OCI-M2 (cell line): ENCODE measurements around the gene BACH2.
"Not testable (repeated sequence)": the region's sequence is repeated elsewhere in the genome, so short reads cannot be mapped to it uniquely, and the experiment has no call there.

Experiments
- DNase-seq: peaks from one replicate; lab custom pipeline; 2025; ENCODE audit not compliant: unreplicated experiment; lab: John Stamatoyannopoulos, UW

Gene BACH2

GRCh38 chr6:89975991-89976693 lies 320.5 kb downstream of the BACH2 start:
- no peak for DNase-seq

DNA sequence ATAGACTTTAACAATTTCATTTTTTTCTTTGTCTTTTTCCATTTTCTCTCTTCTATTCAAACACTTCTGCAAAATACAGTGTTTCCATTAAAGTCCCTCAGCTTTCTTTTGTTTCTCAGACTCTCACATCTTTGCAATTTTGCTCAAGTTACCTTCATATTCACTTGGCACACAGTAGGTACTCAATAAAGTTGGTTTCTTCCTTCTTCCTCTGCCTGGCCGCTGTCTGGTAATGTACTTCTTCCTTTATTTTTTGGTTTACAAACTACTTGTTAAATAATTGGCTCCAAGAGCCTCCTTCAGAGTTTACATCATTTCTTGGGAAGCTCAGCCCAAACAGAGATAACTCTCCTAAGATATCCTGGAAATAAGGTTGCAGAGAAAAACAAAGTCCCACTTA lies 321.3 kb downstream of the BACH2 start:
- no peak for DNase-seq

GRCh38 chr6:89974834-89975233 lies 321.8 kb downstream of the BACH2 start:
- no peak for DNase-seq

- no peak for DNase-seq
Observed at GRCh38 chr6:89972025-89972381, 324.6 kb downstream of the BACH2 start.

DNA sequence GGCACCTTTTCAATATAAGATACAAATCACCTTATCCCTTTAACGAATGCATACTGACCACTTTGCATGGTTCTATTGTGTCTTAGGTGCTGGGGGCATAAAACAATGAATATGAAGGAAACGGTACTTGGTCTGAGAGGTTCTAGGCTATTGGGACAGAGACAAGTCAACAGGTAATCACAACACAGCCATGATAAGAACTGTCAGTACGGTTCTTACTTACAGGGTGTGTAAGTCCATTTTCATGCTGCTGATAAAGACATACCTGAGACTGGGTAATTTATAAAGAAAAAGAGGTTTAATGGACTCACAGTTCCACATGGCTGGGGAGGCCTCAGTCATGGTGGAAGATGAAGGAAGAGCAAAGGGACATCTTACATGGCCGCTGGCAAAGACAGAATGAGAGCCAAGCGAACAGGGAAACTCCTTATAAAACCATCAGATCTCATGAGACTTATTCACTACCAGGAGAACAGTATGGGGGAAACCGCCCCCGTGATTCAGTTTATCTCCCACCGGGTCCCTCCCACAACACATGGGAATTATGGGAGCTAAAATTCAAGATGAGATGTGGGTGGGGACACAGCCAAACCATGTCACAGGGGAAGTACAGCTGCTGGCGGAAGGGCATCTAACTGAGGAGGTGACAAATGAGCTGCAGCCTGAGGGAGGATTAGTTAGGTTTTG lies 325.2 kb downstream of the BACH2 start:
- not testable (repeated sequence) for DNase-seq

DNA sequence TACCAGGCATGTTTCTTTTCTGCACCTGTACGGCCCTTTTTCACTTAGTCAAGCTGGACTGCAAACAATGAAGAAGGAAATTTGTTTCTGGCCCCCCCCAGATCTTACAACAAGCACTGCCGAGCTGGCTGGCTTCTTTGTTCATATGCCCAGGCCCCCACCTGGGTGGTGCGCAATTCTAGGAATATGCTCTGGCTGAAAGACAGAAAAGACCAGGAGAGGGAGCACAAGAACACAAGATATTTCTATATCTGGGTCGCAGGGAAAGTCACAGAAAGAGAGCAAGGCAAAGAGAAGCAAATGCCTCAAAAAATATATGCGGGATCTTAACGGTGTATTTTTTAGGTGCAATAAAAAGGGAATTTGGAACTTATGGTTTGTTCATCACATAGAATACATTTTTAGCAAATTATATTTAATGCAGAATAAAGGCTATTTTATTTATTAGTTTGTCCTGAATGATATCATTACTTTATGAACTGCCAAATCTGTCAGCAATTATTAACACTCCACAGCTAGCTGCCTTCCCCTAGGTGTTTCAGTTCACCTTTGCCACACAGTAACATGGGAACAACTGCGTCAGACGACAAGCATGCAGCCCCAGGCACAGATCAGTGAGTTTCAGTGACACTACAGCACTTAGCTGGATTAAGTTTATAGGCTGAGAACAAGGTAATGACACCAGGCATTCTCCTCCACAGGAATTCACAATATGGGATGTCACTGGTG lies 325.9 kb downstream of the BACH2 start:
- no peak for DNase-seq

DNA sequence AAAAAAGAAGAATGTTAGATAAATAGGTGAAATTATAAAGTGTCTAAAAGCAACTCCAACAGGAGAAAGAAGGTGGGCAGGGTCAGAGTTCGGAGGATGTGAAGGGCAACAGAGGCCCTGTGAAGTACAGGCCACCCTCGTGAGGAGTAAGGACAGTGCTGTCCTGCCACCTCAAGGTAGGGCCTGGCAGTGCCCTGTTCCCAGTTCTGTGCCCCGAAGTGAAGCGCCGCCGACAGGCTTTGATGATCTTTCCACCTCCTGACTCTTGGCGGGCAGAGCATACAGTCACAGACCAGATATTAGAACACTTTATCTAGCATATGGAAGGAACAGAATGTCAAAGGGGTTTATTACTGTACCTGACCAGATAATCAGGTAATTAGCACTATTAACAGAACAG lies 326.6 kb downstream of the BACH2 start:
- DNase-seq: no peak

- no peak for DNase-seq
Observed at GRCh38 chr6:89966913-89967312, 329.7 kb downstream of the BACH2 start.

DNA sequence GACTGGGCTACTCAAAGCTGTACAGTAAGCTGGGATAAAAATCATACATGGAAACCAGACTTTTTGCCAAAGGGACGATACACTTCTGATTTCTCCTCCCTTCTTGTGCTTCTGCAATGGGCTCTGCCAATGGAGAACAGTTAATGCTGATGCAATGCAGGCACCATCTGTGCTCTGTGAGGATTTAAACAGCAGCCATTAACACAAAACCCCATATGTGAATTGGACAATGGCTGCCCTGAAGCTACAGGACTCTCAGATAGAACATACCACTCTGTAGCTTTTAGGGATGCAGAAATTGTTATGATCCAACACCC lies 330.5 kb downstream of the BACH2 start:
- DNase-seq: no peak

- DNase-seq: no peak
Observed at GRCh38 chr6:89965441-89966227, 331.0 kb downstream of the BACH2 start.

DNA sequence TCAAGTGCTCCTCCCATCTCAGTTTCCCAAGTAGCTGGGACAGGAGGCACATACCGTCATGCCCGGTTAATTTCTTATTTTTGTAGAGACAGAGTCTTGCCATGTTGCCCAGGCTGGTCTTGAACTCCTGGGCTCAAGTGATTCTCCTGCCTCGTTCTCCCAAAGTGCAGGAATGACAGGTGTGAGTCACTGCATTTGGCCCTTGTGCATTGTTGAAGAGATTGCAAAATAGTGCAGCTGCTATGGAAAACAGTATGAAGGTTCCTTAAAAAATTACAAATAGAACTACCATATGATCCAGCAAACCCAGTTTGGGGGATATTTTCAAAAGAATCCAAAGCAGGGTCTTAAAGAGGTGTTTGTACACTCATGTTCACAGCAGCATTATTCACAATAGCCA lies 333.3 kb downstream of the BACH2 start:
- no peak for DNase-seq

- no peak for DNase-seq
Observed at GRCh38 chr6:89961481-89961880, 335.2 kb downstream of the BACH2 start.

DNA sequence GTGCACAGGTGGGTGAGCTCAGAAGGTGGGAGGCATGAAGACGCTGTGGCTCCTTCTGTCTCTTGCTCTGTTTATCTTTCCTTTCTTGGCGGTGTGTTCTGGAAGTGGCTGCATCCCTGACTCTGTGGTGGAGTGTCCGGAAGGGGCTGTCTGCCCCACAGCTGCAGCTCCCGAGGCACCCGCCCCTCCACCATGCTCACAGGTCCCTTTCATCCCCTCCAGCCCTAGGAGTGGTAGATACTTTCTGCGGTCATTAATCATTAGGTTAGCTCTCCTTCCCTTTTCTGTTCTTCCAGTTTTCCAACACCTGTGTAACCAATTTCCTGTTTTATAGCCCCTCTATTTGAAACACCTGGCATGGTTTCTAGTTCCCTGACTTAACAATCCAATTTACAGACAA lies 336.8 kb downstream of the BACH2 start:
- DNase-seq: no peak

DNA sequence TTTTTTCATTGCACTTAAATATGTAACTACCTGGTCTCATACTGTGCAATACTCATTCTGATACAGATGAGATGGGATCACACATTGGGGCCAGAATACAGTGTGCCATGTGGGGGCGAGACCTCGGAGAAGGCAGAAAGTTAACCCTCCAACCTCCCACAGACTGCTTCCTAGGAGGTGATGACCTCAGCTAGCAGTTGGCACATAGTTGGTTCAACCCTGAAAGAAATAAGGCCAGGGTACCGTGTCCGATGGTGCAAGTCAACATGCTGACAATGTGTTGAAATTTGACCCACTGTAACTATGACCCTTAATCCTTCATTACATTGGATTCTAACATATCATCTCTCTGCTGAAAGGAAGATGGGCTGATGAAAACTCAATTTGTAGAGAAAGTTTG lies 340.5 kb downstream of the BACH2 start:
- no peak for DNase-seq

- no peak for DNase-seq
Observed at GRCh38 chr6:89955364-89955763, 341.3 kb downstream of the BACH2 start.

GRCh38 chr6:89954721-89955148 lies 341.9 kb downstream of the BACH2 start:
- no peak for DNase-seq

DNA sequence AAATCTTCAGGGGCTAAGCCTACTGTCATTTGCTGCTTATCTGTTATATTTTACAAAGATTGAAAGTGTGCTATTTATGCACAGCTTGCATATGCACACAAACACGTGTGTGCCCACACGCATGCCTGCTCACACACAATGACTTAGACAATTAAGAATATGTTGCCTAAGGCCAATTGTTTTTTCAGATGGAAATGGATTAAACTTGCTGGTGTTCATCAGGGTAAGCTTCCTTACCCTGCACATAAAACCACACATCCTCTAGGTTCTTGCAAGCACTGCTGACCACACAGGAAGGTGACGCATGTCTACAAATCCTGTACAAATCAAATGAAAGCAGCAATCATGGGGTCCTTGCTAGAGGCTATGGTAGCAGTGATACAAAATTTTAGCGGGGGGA lies 344.0 kb downstream of the BACH2 start:
- no peak for DNase-seq

GRCh38 chr6:89952105-89952671 lies 344.5 kb downstream of the BACH2 start:
- no peak for DNase-seq

DNA sequence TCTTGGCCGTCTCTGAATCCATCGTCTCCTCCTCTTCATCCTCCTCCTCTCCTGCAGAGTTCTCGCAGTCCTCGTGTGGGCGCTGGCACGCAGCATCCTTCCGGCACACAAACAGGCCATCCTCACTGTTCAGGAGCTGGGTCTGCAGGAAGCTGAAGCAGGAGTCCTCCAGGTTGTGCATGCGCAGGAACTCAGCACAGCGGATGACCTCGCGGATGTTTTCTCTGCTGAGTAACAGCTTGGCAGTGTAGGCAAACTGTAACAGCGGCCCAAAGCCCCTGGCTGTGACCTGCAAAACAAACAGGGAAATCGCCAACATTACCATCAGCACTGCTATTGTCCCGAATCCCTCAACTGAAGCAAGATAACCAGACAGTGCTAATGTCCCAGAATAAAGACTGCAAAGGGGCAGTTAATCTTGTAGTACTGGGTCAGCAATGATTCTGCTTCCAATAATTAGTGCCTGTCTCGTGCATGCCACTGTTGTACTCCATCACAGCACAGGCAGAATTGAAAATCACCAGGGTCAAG lies 345.0 kb downstream of the BACH2 start:
- no peak for DNase-seq

- no peak for DNase-seq
Observed at GRCh38 chr6:89950879-89951391, 345.7 kb downstream of the BACH2 start.

- DNase-seq: no peak
Observed at GRCh38 chr6:89950446-89950845, 346.2 kb downstream of the BACH2 start.
